CD14-positive monocyte (primary cell): ENCODE results near the gene PRXL2B. TPM values are rescaled to one million over a fixed set of nuclear protein-coding genes. Genes with fewer than 3 reads are reported as not detected.

Experiments
- DNase-seq, 3 donors: peaks; one replicate each; pipeline ENCODE4 v3.0.0-alpha.2; 2011 to 2022
- H2AFZ ChIP-seq: 2 replicates; pipeline ENCODE4 v1.6.0; 2012; ENCODE audit warnings: mild to moderate bottlenecking, low read depth, low read length, inconsistent platforms; ENCODE audit not compliant: insufficient read depth, poor library complexity, severe bottlenecking
- H3K27ac ChIP-seq, 2 donors: 1 replicate in 1 of 2; 2 replicates in 1 of 2; pipeline ENCODE4 v1.5.1; 2012 to 2013; ENCODE audit warnings: low read length in 2 of 2, control low read depth in 1 of 2, inconsistent platforms in 1 of 2, low read depth in 1 of 2, mild to moderate bottlenecking in 1 of 2
- H3K27me3 ChIP-seq, 2 donors: one replicate each; pipeline versions ENCODE4 v1.6.0 to v1.6.1; 2011 to 2013; ENCODE audit warnings: low read length in 2 of 2; ENCODE audit not compliant: control insufficient read depth in 2 of 2, insufficient read depth in 2 of 2
- H3K36me3 ChIP-seq, 2 donors: replicated peaks in 1 of 2; 1 replicate in 1 of 2; 2 replicates in 1 of 2; pipeline versions ENCODE4 v1.5.1 to v1.6.1; 2012 to 2013; ENCODE audit warnings: low read length in 2 of 2, control low read depth in 1 of 2, inconsistent platforms in 1 of 2, mild to moderate bottlenecking in 1 of 2; ENCODE audit not compliant: insufficient read depth in 2 of 2, control insufficient read depth in 1 of 2
- H3K4me1 ChIP-seq, 2 donors: 1 replicate in 1 of 2; 2 replicates in 1 of 2; pipeline versions ENCODE4 v1.5.1 to v1.6.1; 2012 to 2013; ENCODE audit warnings: low read length in 2 of 2, control low read depth in 1 of 2, inconsistent platforms in 1 of 2, mild to moderate bottlenecking in 1 of 2, moderate library complexity in 1 of 2; ENCODE audit not compliant: insufficient read depth in 2 of 2, control insufficient read depth in 1 of 2
- H3K4me2 ChIP-seq: replicated peaks from 2 replicates; pipeline ENCODE3; 2012; ENCODE audit warnings: low read length, moderate library complexity, mild to moderate bottlenecking; ENCODE audit not compliant: poor library complexity, severe bottlenecking; ENCODE audit errors: extremely low read depth
- H3K4me3 ChIP-seq, 3 experiments: fragments of 200-600 bp in 1 of 3; sonication (generic) in 1 of 3; replicated peaks in 1 of 3; 1 replicate in 2 of 3; 2 replicates in 1 of 3; pipeline ENCODE4 v1.5.1; 2011 to 2013; ENCODE audit warnings: low read length in 3 of 3, mild to moderate bottlenecking in 3 of 3, control low read depth in 2 of 3, low read depth in 2 of 3, inconsistent platforms in 1 of 3, moderate library complexity in 1 of 3
- H3K79me2 ChIP-seq: 2 replicates; pipeline ENCODE4 v1.6.0; 2012; ENCODE audit warnings: mild to moderate bottlenecking, control low read depth, inconsistent platforms, low read length, moderate library complexity; ENCODE audit not compliant: insufficient read depth
- H3K9ac ChIP-seq: 2 replicates; pipeline ENCODE4 v1.6.0; 2017; ENCODE audit warnings: low read length, mild to moderate bottlenecking; ENCODE audit not compliant: insufficient read depth, poor library complexity, severe bottlenecking
- H3K9me3 ChIP-seq, 2 donors: replicated peaks in 1 of 2; 1 replicate in 1 of 2; 2 replicates in 1 of 2; pipeline versions ENCODE4 v1.5.1 to v1.6.1; 2012 to 2013; ENCODE audit warnings: low read length in 2 of 2, control low read depth in 1 of 2; ENCODE audit not compliant: control insufficient read depth in 1 of 2, insufficient read depth in 1 of 2
- H4K20me1 ChIP-seq: 2 replicates; pipeline ENCODE4 v1.6.0; 2012; ENCODE audit warnings: mild to moderate bottlenecking, low read length, control low read depth, moderate library complexity; ENCODE audit not compliant: insufficient read depth
- H3K27ac Mint-ChIP-seq, 7 donors: one replicate each; pipeline ENCODE4 v1.8.0; 2020; ENCODE audit warnings: mild to moderate bottlenecking in 7 of 7, mixed read lengths in 7 of 7, moderate library complexity in 6 of 7, inconsistent platforms in 2 of 7
- H3K27me3 Mint-ChIP-seq, 3 donors: one replicate each; pipeline ENCODE4 v1.8.0; 2021 to 2022; ENCODE audit warnings: low read depth in 3 of 3, mild to moderate bottlenecking in 3 of 3, mixed read lengths in 3 of 3, moderate library complexity in 3 of 3, inconsistent platforms in 1 of 3
- H3K36me3 Mint-ChIP-seq, 2 donors: one replicate each; pipeline ENCODE4 v1.8.0; 2020; ENCODE audit warnings: mixed read lengths in 2 of 2, inconsistent platforms in 1 of 2, mild to moderate bottlenecking in 1 of 2
- H3K4me1 Mint-ChIP-seq: one replicate; pipeline ENCODE4 v1.8.0; 2020; ENCODE audit warnings: mild to moderate bottlenecking, mixed read lengths
- H3K4me3 Mint-ChIP-seq, 2 donors: one replicate each; pipeline ENCODE4 v1.8.0; 2020; ENCODE audit warnings: mild to moderate bottlenecking in 2 of 2, mixed read lengths in 2 of 2, moderate library complexity in 1 of 2
- H3K9me3 Mint-ChIP-seq, 7 donors: one replicate each; pipeline ENCODE4 v1.8.0; 2020 to 2022; ENCODE audit warnings: mixed read lengths in 7 of 7, mild to moderate bottlenecking in 6 of 7, moderate library complexity in 6 of 7, inconsistent platforms in 2 of 7
- WGBS: methylation state at CpG from one replicate; pipeline ENCODE4 v1.1.5; 2013; ENCODE audit warnings: missing lambda C conversion rate; ENCODE audit not compliant: insufficient coverage; 5-methylcytosine and 5-hydroxymethylcytosine counted together
- intact Hi-C, 2 donors: fragments of 100-400 bp; cut with micrococcal nuclease; formaldehyde crosslinking; loops; one replicate each; pipeline versions ENCODE4 v1.15.0 to v1.15.1; 2023
- polyA plus RNA-seq, 3 donors: library from polyadenylated mRNA; depleted of rRNA in 1 of 3; unstranded in 2 of 3; stranded (reverse) in 1 of 3; fragments of 300-500 nt in 2 of 3; fragments of >200 nt in 1 of 3; fragmentation: Illumina TruSeq in 2 of 3; gene quantifications; 1 replicate in 2 of 3; 2 replicates in 1 of 3; pipeline ENCODE4 v1.2.3, GENCODE V29; 2012 to 2021
- TF ChIP-seq, protein P1 (sequence below): fragments of 200-600 bp; IDR thresholded peaks from one replicate; pipeline ENCODE4 v1.8.0; 2022; ENCODE audit warnings: antibody characterized with exemption, mild to moderate bottlenecking

Gene PRXL2B
- polyA plus RNA-seq, 3 donors, result 3.6 to 8.8 (median 6.0) TPM

- H3K4me2 ChIP-seq, result no peak overlapping the region
- H3K4me1 Mint-ChIP-seq, result no peaks in the 10 kb centered on the region
- intact Hi-C loops, result no loop called here
Measured at GRCh38 chr1:2602311-2602835, 15.8 kb downstream of the PRXL2B start.

DNA sequence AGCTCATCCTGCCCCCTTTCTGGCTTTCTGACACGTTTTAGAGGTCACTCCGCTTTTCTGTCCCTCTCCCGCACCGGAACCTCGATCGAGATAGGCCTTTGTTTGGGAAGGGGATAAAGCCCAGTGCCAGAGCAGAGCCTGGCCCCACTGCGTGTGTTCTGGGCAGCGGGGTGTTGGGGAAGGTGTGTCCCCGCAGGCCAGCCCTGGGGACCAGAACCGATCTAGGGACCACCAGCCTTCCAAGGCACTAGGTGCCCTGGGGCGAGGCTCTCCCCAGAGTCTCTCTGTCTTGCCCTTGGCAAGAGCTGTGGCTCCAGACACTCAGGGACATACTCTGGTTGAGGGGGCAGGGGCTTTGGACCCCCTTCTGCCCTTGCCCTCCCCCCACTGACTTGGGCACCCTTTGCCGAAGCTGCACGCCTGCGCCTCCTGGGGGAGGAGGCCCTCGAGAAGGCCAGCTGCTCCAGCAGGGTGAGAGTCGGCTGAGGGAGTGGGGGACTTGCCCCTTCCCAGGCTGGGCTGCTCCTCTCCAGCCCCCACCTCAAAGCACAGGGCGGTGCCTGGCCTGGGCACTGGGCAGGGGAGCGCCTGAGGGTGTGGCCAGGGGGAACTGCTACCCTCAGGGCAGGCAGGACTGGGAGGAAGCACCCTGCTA lies 16.4 kb downstream of the PRXL2B start:
- Histone ChIP-seq H3K4me1 (no peaks in the 10 kb centered on the region), H3K79me2 (no peaks in the 10 kb centered on the region), H3K9me3 (no peaks in the 10 kb centered on the region), H4K20me1 (no peaks in the 10 kb centered on the region), H3K27ac (no peak overlapping the region), H3K9ac (no peak overlapping the region), H3K4me3 (no peak overlapping the region), H3K36me3 (no peaks in the 10 kb centered on the region), H2AFZ (no peak overlapping the region), H3K27me3 (no peaks in the 10 kb centered on the region), H3K4me2 (no peak overlapping the region)
- TF ChIP-seq, protein P1, sequence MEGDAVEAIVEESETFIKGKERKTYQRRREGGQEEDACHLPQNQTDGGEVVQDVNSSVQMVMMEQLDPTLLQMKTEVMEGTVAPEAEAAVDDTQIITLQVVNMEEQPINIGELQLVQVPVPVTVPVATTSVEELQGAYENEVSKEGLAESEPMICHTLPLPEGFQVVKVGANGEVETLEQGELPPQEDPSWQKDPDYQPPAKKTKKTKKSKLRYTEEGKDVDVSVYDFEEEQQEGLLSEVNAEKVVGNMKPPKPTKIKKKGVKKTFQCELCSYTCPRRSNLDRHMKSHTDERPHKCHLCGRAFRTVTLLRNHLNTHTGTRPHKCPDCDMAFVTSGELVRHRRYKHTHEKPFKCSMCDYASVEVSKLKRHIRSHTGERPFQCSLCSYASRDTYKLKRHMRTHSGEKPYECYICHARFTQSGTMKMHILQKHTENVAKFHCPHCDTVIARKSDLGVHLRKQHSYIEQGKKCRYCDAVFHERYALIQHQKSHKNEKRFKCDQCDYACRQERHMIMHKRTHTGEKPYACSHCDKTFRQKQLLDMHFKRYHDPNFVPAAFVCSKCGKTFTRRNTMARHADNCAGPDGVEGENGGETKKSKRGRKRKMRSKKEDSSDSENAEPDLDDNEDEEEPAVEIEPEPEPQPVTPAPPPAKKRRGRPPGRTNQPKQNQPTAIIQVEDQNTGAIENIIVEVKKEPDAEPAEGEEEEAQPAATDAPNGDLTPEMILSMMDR, result no peak
- WGBS, result 85% methylated on average over 10 of the region's 18 CpGs
- peaks cover 3 to 18% (median 11%) of the 10 kb centered on the region in 3 donors for H3K27me3 Mint-ChIP-seq
- intact Hi-C loops, result no loop called here
- no peaks in the 10 kb centered on the region for H3K4me1 Mint-ChIP-seq
- peaks cover 0 to 10% (median 3%) of the 10 kb centered on the region in 7 donors for H3K9me3 Mint-ChIP-seq
- DNase-seq, result no peak
- H3K27ac Mint-ChIP-seq, result no peak overlapping the region
- H3K4me3 Mint-ChIP-seq, result no peak overlapping the region
- no peaks in the 10 kb centered on the region for H3K36me3 Mint-ChIP-seq

More at GRCh38 chr1:2602311-2602835, 15.8 kb downstream of the PRXL2B start:
- Mint-ChIP-seq H3K9me3 (peaks cover 0 to 14% (median 3%) of the 10 kb centered on the region in 7 donors), H3K27ac (peak overlapping the region in 1 of 7 donors; percentile 18), H3K27me3 (peaks cover 7 to 22% (median 11%) of the 10 kb centered on the region in 3 donors), H3K4me3 (no peak overlapping the region), H3K36me3 (no peaks in the 10 kb centered on the region)
- DNase-seq, result no peak
- Histone ChIP-seq H3K79me2 (no peaks in the 10 kb centered on the region), H3K9me3 (no peaks in the 10 kb centered on the region), H4K20me1 (no peaks in the 10 kb centered on the region), H3K27me3 (no peaks in the 10 kb centered on the region), H3K36me3 (no peaks in the 10 kb centered on the region), H2AFZ (no peak overlapping the region), H3K4me1 (no peaks in the 10 kb centered on the region), H3K4me3 (no peak overlapping the region), H3K9ac (no peak overlapping the region), H3K27ac (no peak overlapping the region)
- 81% methylated on average over 14 of the region's 15 CpGs for WGBS
- TF ChIP-seq, protein P1, result no peak
